CD4-positive, CD25-positive, alpha-beta regulatory T cell (primary cell): Measurements from ENCODE around the gene AMZ2. TPM values are rescaled to one million over a fixed set of nuclear protein-coding genes. Genes with fewer than 3 reads are reported as not detected.
"Not testable (repeated sequence)": the region's sequence is repeated elsewhere in the genome, so short reads cannot be mapped to it uniquely, and the experiment has no call there.

Source experiments
- ATAC-seq, 2 donors: fragments of 150-1000 bp; cut with Tn5 transposase; one replicate each; pipeline ENCODE4 v1.10.0; 2021; ENCODE audit warnings: low read depth in 2 of 2, moderate number of reproducible peaks in 2 of 2, moderate library complexity in 1 of 2
- DNase-seq, 3 donors: peaks; one replicate each; pipeline versions ENCODE4 v3.0.0 to v3.0.0-alpha.2; 2012 to 2022; ENCODE audit warnings: mixed read lengths in 1 of 3
- H3K27ac ChIP-seq: one replicate; pipeline ENCODE4 v1.7.0; 2013; ENCODE audit warnings: mild to moderate bottlenecking, low read length; ENCODE audit not compliant: insufficient read depth, poor library complexity, severe bottlenecking
- H3K27me3 ChIP-seq: one replicate; pipeline ENCODE4 v1.7.0; 2013; ENCODE audit warnings: low read length; ENCODE audit not compliant: control insufficient read depth, insufficient read depth
- H3K36me3 ChIP-seq: one replicate; pipeline ENCODE4 v1.7.0; 2013; ENCODE audit warnings: mild to moderate bottlenecking, low read length, moderate library complexity; ENCODE audit not compliant: control insufficient read depth, insufficient read depth
- H3K4me1 ChIP-seq: 2 replicates; pipeline ENCODE4 v1.7.0; 2013; ENCODE audit warnings: mild to moderate bottlenecking, low read length; ENCODE audit not compliant: insufficient read depth, control insufficient read depth, poor library complexity, severe bottlenecking
- H3K4me3 ChIP-seq: one replicate; pipeline ENCODE4 v1.7.0; 2013; ENCODE audit warnings: low read depth, mild to moderate bottlenecking, low read length, moderate library complexity
- H3K9me3 ChIP-seq, 2 experiments: 1 replicate in 1 of 2; 2 replicates in 1 of 2; pipeline ENCODE4 v1.7.0; 2013; ENCODE audit warnings: low read length in 2 of 2, mild to moderate bottlenecking in 1 of 2, moderate library complexity in 1 of 2; ENCODE audit not compliant: control insufficient read depth in 2 of 2
- H3K27ac Mint-ChIP-seq, 3 donors: one replicate each; pipeline ENCODE4 v1.8.0; 2020 to 2022; ENCODE audit warnings: mild to moderate bottlenecking in 3 of 3, mixed read lengths in 3 of 3, moderate library complexity in 2 of 3
- H3K27me3 Mint-ChIP-seq: one replicate; pipeline ENCODE4 v1.8.0; 2022; ENCODE audit warnings: mild to moderate bottlenecking, mixed read lengths
- H3K36me3 Mint-ChIP-seq: one replicate; pipeline ENCODE4 v1.8.0; 2020; ENCODE audit warnings: mixed read lengths
- H3K4me1 Mint-ChIP-seq, 4 donors: one replicate each; pipeline ENCODE4 v1.8.0; 2020 to 2022; ENCODE audit warnings: mixed read lengths in 4 of 4, mild to moderate bottlenecking in 1 of 4
- H3K4me3 Mint-ChIP-seq, 4 donors: one replicate each; pipeline ENCODE4 v1.8.0; 2020 to 2022; ENCODE audit warnings: mild to moderate bottlenecking in 4 of 4, mixed read lengths in 4 of 4, moderate library complexity in 3 of 4
- H3K9me3 Mint-ChIP-seq, 7 donors: one replicate each; pipeline ENCODE4 v1.8.0; 2020 to 2022; ENCODE audit warnings: mixed read lengths in 7 of 7, mild to moderate bottlenecking in 3 of 7, moderate library complexity in 2 of 7
- polyA plus RNA-seq, 4 donors: library from polyadenylated mRNA; unstranded; fragments of 300-500 nt; fragmentation: Illumina TruSeq; gene quantifications; one replicate each; pipeline ENCODE4 v1.2.3, GENCODE V29; 2021
- total RNA-seq: library from RNA; stranded (reverse); gene quantifications from one replicate; pipeline ENCODE4 v1.2.3, GENCODE V29; 2022

The AMZ2 gene
- total and polyA plus RNA-seq, 5 donors from 2014 or later = 58.6 to 116 (median 114) TPM

- DNase-seq (no peak), ATAC-seq (no peak)
- Histone ChIP-seq H3K4me1 (peaks cover 18% of the 10 kb centered on the region), H3K9me3 (no peaks in the 10 kb centered on the region), H3K27ac (no peak overlapping the region), H3K27me3 (no peaks in the 10 kb centered on the region), H3K4me3 (no peak overlapping the region), H3K36me3 (peaks cover 28% of the 10 kb centered on the region)
- peaks cover 23 to 55% (median 32%) of the 10 kb centered on the region in 4 donors for H3K4me1 Mint-ChIP-seq
- H3K27ac Mint-ChIP-seq = peak overlapping the region in 1 of 3 donors; percentile 89
- no peak overlapping the region for H3K4me3 Mint-ChIP-seq
- no peaks in the 10 kb centered on the region for H3K27me3 Mint-ChIP-seq
- peaks cover 28% of the 10 kb centered on the region for H3K36me3 Mint-ChIP-seq
- H3K9me3 Mint-ChIP-seq = peaks cover 0 to 2% (median 0%) of the 10 kb centered on the region in 7 donors
Observed at GRCh38 chr17:68210570-68211315, 37.1 kb upstream of the AMZ2 start.

DNA sequence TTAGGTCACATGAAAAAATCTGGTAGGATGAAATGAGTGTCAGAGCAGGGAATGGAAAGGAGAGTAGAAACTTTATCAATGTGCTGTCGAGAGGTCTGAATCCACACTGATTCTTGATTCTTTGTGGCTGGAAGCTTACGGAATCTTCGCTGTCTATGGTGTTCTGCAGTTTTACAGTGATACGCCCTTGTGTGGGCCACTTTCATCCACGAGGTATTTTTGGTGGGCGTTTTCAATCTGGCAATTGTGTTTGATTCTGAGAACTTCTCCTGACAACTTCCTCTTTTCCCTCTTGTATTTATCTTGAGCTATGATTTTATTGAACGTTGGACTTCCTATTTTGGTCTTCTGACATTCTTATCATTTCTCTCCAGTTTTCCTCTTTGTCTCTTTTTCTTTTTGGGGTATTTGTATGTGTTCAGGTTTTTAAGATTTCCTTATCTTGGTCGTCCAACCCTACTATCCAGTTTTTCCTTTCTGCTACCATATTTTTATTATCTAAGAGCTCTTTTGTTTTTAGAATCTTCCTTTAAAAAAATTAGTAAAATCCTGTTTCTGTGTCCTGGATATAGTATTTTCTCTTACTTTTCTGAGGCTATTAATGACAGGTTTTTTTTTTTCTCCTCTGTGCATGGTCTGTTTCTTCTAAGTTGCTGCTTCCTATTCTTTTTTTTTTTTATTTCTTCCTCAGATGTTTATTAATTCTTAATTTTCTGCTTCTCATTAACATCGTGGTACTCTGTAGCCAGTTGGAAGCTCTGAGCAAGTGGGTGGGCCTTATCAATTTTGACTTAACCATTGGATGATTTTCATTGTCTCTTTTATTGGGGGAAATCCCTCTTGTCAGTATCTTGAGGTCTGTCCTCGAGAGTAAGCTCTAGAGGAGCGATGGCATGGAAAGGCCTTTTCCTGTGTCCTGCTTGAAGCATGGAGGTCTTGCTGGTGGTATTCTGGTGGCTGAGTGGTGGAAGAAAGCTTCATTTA lies 34.1 kb upstream of the AMZ2 start:
- Mint-ChIP-seq H3K4me3 (peak overlapping the region in 2 of 4 donors; percentile 38 to 53), H3K4me1 (peaks cover 18 to 39% (median 31%) of the 10 kb centered on the region in 4 donors), H3K27ac (peak overlapping the region; percentile 1 to 81 (median 59)), H3K36me3 (peaks cover 25% of the 10 kb centered on the region)
- H3K27me3 ChIP-seq, H3K27me3 Mint-ChIP-seq, H3K4me3 ChIP-seq, DNase-seq, H3K9me3 ChIP-seq, ATAC-seq, H3K27ac ChIP-seq, H3K4me1 ChIP-seq, H3K9me3 Mint-ChIP-seq: not testable (repeated sequence)
- peaks cover 32% of the 10 kb centered on the region for H3K36me3 ChIP-seq

DNA sequence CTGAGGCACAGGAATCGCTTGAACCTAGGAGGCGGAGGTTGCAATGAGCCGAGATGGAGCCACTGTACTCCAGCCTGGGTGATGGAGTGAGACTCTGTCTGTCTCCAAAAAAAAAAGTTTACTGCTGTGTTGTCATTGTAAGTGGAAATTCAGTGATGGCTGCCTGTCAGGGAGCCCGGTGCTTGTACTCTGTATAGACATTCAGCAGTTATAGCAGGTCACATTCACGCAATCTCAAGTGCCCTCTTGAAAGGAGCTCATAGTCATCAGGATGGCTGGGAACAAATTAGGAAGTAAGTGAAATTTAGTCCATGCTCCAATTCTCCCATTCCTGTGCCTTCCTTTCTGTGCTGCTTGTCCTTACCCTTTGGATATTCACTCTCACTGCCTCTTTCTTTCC lies 32.4 kb upstream of the AMZ2 start:
- not testable (repeated sequence) for H3K27ac ChIP-seq, ATAC-seq, H3K27me3 Mint-ChIP-seq, H3K27me3 ChIP-seq, H3K4me3 Mint-ChIP-seq, H3K9me3 Mint-ChIP-seq, DNase-seq, H3K4me1 ChIP-seq, H3K9me3 ChIP-seq, H3K4me3 ChIP-seq
- Mint-ChIP-seq H3K4me1 (peaks cover 22 to 40% (median 30%) of the 10 kb centered on the region in 4 donors), H3K27ac (peak overlapping the region in 1 of 3 donors; percentile 1), H3K36me3 (peaks cover 22% of the 10 kb centered on the region)
- peaks cover 27% of the 10 kb centered on the region for H3K36me3 ChIP-seq

- not testable (repeated sequence) for H3K9me3 ChIP-seq, H3K4me3 Mint-ChIP-seq, ATAC-seq, DNase-seq, H3K4me1 ChIP-seq, H3K27ac ChIP-seq, H3K27me3 Mint-ChIP-seq, H3K9me3 Mint-ChIP-seq, H3K27me3 ChIP-seq, H3K4me3 ChIP-seq, H3K27ac Mint-ChIP-seq
- peaks cover 16% of the 10 kb centered on the region for H3K36me3 Mint-ChIP-seq
- peaks cover 15% of the 10 kb centered on the region for H3K36me3 ChIP-seq
- H3K4me1 Mint-ChIP-seq = peaks cover 11 to 38% (median 16%) of the 10 kb centered on the region in 4 donors
Observed at GRCh38 chr17:68219429-68219828, 28.4 kb upstream of the AMZ2 start.

- not testable (repeated sequence) for DNase-seq, H3K4me3 Mint-ChIP-seq, H3K9me3 ChIP-seq, H3K4me3 ChIP-seq, H3K27me3 Mint-ChIP-seq, H3K9me3 Mint-ChIP-seq, ATAC-seq, H3K27ac Mint-ChIP-seq, H3K27ac ChIP-seq, H3K4me1 ChIP-seq, H3K27me3 ChIP-seq
- peaks cover 15% of the 10 kb centered on the region for H3K36me3 ChIP-seq
- Mint-ChIP-seq H3K36me3 (peaks cover 16% of the 10 kb centered on the region), H3K4me1 (peaks cover 9 to 36% (median 14%) of the 10 kb centered on the region in 4 donors)
Observed at GRCh38 chr17:68220186-68220585, 27.7 kb upstream of the AMZ2 start.

DNA sequence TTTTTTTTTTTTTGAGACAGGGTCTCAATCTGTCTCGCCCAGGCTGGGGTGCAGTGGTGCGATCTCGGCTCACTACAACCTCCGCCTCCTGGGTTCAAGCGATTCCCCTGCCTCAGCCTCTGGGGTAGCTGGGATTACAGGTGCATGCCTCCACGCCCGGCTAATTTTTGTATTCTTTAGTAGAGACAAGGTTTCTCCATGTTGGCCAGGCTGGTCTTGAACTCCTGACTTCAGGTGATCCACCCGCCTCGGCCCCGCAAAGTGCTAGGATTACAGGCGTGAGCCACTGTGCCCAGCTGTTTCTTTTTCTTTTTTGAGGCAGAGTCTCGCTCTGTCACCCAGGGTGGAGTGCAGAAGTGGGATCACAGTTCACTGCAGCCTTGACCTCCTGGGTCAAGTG lies 27.1 kb upstream of the AMZ2 start:
- H3K27ac Mint-ChIP-seq, H3K4me3 Mint-ChIP-seq, H3K4me3 ChIP-seq: not testable (repeated sequence)

DNA sequence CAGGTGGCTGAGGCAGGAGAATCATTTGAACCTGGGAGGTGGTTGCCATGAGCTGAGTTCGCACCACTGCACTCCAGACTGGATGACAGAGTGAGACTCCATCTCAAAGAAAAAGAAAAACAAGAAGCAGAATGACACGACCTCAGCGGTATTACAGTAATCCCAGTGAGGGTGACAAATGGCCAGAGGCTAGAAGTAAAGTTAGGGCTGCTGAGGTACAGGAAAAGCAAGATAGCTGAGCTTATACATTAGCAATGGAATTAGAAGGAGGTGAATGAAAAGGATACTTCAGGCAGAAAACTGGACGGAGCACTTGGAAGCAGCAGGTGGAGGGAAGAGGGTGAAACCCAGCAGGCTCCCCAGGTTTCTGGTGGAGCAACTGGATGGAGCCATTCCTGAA lies 26.1 kb upstream of the AMZ2 start:
- peaks cover 15% of the 10 kb centered on the region for H3K36me3 ChIP-seq
- H3K27me3 ChIP-seq = no peaks in the 10 kb centered on the region
- DNase-seq (no peak), ATAC-seq (no peak)
- H3K27ac ChIP-seq = no peak overlapping the region
- H3K4me1 ChIP-seq = no peaks in the 10 kb centered on the region
- Mint-ChIP-seq H3K27ac (peak overlapping the region in 2 of 3 donors; percentile 33 to 56), H3K4me1 (peaks cover 7 to 30% (median 12%) of the 10 kb centered on the region in 4 donors), H3K9me3 (no peaks in the 10 kb centered on the region), H3K4me3 (peak overlapping the region in 1 of 4 donors; percentile 13), H3K27me3 (no peaks in the 10 kb centered on the region), H3K36me3 (peaks cover 16% of the 10 kb centered on the region)
- H3K9me3 ChIP-seq = no peaks in the 10 kb centered on the region
- H3K4me3 ChIP-seq = no peak overlapping the region

More for the DNA sequence above, 27.1 kb upstream of the AMZ2 start:
- H3K4me1 ChIP-seq, H3K27ac ChIP-seq, DNase-seq, ATAC-seq, H3K9me3 Mint-ChIP-seq, H3K27me3 ChIP-seq, H3K27me3 Mint-ChIP-seq, H3K9me3 ChIP-seq: not testable (repeated sequence)
- H3K4me1 Mint-ChIP-seq = peaks cover 9 to 36% (median 14%) of the 10 kb centered on the region in 4 donors
- peaks cover 16% of the 10 kb centered on the region for H3K36me3 Mint-ChIP-seq
- peaks cover 15% of the 10 kb centered on the region for H3K36me3 ChIP-seq
